Gastrocnemius medialis (tissue), 4 donors: ENCODE results near the gene TET2. TPM values are rescaled to one million over a fixed set of nuclear protein-coding genes. Genes with fewer than 3 reads are reported as not detected.

Source experiments
- ATAC-seq, 2 donors: fragments of 150-250 bp; one replicate each; pipeline ENCODE4 v1.9.1; 2016
- DNase-seq, 2 donors: peaks; one replicate each; pipeline ENCODE4 v3.0.0-alpha.2; 2019
- H3K27ac ChIP-seq, 4 donors: fragments of 200-600 bp; sonication (generic); 1 replicate in 1 of 4; 2 replicates in 3 of 4; pipeline ENCODE4 v1.5.1; 2016 to 2018; ENCODE audit warnings: mild to moderate bottlenecking in 2 of 4, moderate library complexity in 1 of 4
- H3K27me3 ChIP-seq, 3 donors: fragments of 200-600 bp; sonication (generic) in 2 of 3; 1 replicate in 1 of 3; 2 replicates in 2 of 3; pipeline versions ENCODE4 v1.5.1 to v1.6.0; 2016 to 2019; ENCODE audit warnings: mild to moderate bottlenecking in 1 of 3, moderate library complexity in 1 of 3
- H3K36me3 ChIP-seq, 2 donors: fragments of 200-600 bp; sonication (generic) in 1 of 2; one replicate each; pipeline ENCODE4 v1.5.1; 2017 to 2018
- H3K4me1 ChIP-seq, 2 donors: fragments of 200-600 bp; sonication (generic) in 1 of 2; one replicate each; pipeline ENCODE4 v1.5.1; 2016 to 2017; ENCODE audit warnings: mild to moderate bottlenecking in 2 of 2
- H3K4me3 ChIP-seq, 4 donors: fragments of 200-600 bp; sonication (generic) in 3 of 4; 1 replicate in 1 of 4; 2 replicates in 3 of 4; pipeline ENCODE4 v1.5.1; 2016 to 2019; ENCODE audit warnings: mild to moderate bottlenecking in 2 of 4
- H3K9me3 ChIP-seq, 3 donors: fragments of 200-600 bp; sonication (generic) in 2 of 3; 1 replicate in 1 of 3; 2 replicates in 2 of 3; pipeline ENCODE4 v1.5.1; 2016 to 2019
- CTCF ChIP-seq, 5 experiments: fragments of 450-650 bp in 3 of 5; fragments of 200-600 bp in 2 of 5; sonication (generic) in 2 of 5; IDR thresholded peaks in 4 of 5; conservative IDR thresholded peaks in 1 of 5; 1 replicate in 4 of 5; 2 replicates in 1 of 5; pipeline ENCODE4 v1.5.1; 2016 to 2019; ENCODE audit warnings: antibody characterized with exemption in 5 of 5, mild to moderate bottlenecking in 3 of 5, moderate library complexity in 3 of 5
- POLR2A ChIP-seq, 2 donors: fragments of 450-650 bp; IDR thresholded peaks; one replicate each; pipeline ENCODE4 v1.6.1; 2017; ENCODE audit warnings: antibody characterized with exemption in 2 of 2, mild to moderate bottlenecking in 2 of 2, moderate library complexity in 2 of 2
- in situ Hi-C, 4 donors: fragments of 200-750 bp; cut with MboI; loops; one replicate each; pipeline versions ENCODE4 v1.15.0 to v1.8.0; 2017; ENCODE audit warnings: low sequenced_read_pairs in 4 of 4
- intact Hi-C: fragments of 100-400 bp; cut with DNase I; formaldehyde crosslinking; loops from one replicate; pipeline ENCODE4 v1.15.1; 2023; ENCODE audit warnings: low total_unique reads
- total RNA-seq, 4 donors: library from RNA; depleted of rRNA; stranded (reverse); fragments of >200 nt; gene quantifications; one replicate each; pipeline versions ENCODE4 v1.1.0 to v1.2.3, GENCODE V29; 2016

Gene TET2
- total RNA-seq, 4 donors from 2014 or later = 12.9 to 18.0 (median 16.4) TPM

DNA sequence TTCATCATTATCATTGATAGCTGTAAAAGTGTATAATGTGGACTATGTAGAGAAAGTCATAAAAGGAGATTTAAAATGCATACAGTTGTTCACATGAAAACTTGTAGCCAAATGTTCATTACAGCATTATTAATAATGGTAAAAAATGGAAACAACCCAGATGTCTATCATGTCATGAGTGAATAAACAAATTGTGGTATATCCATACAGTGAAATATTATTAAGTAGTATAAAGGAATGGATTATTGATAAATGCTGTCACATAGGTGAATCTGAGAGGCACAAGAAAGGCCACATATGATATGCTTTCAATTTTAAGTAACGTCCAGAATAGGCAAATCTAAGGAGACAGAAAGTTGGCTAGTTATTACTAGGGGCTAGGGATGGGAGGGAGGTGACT is 7.1 kb downstream of the TET2 start:
- intact Hi-C loops = no loop called here
- Histone ChIP-seq H3K27me3 (no peaks in the 10 kb centered on the region), H3K36me3 (no peaks in the 10 kb centered on the region), H3K27ac (no peak overlapping the region), H3K4me1 (peaks cover 70 to 79% of the 10 kb centered on the region in 2 donors), H3K4me3 (no peak overlapping the region), H3K9me3 (no peaks in the 10 kb centered on the region)
- no peak for TF ChIP-seq CTCF (IDR thresholded peaks at IDR 0.05 in 4 of 5, conservative IDR thresholded peaks at IDR 0.05 in 1 of 5)
- TF ChIP-seq POLR2A (IDR thresholded peaks at IDR 0.05) = no peak
- DNase-seq = no peak
- no peak for ATAC-seq
- in situ Hi-C loops = no loop called here

- Histone ChIP-seq H3K4me3 (no peak overlapping the region), H3K9me3 (no peaks in the 10 kb centered on the region), H3K4me1 (peaks cover 62 to 72% of the 10 kb centered on the region in 2 donors), H3K27me3 (no peaks in the 10 kb centered on the region), H3K36me3 (no peaks in the 10 kb centered on the region), H3K27ac (no peak overlapping the region)
- intact Hi-C loops (no loop called here), in situ Hi-C loops (no loop called here)
- no peak for DNase-seq
- ATAC-seq = no peak
- TF ChIP-seq CTCF (IDR thresholded peaks at IDR 0.05 in 4 of 5, conservative IDR thresholded peaks at IDR 0.05 in 1 of 5) (no peak), POLR2A (IDR thresholded peaks at IDR 0.05) (no peak)
These were observed 7.9 kb downstream of the TET2 start for GRCh38 chr4:105154576-105154975.

GRCh38 chr4:105155426-105155825 is 8.8 kb downstream of the TET2 start:
- ATAC-seq (peak in 1 of 2 donors; percentile 22), DNase-seq (no peak)
- TF ChIP-seq POLR2A (IDR thresholded peaks at IDR 0.05) = no peak
- no peak for TF ChIP-seq CTCF (IDR thresholded peaks at IDR 0.05 in 4 of 5, conservative IDR thresholded peaks at IDR 0.05 in 1 of 5)
- Histone ChIP-seq H3K4me1 (peaks cover 53 to 65% of the 10 kb centered on the region in 2 donors), H3K27ac (no peak overlapping the region), H3K27me3 (no peaks in the 10 kb centered on the region), H3K9me3 (no peaks in the 10 kb centered on the region), H3K4me3 (no peak overlapping the region), H3K36me3 (no peaks in the 10 kb centered on the region)
- in situ Hi-C loops = no loop called here
- intact Hi-C loops = no loop called here

DNA sequence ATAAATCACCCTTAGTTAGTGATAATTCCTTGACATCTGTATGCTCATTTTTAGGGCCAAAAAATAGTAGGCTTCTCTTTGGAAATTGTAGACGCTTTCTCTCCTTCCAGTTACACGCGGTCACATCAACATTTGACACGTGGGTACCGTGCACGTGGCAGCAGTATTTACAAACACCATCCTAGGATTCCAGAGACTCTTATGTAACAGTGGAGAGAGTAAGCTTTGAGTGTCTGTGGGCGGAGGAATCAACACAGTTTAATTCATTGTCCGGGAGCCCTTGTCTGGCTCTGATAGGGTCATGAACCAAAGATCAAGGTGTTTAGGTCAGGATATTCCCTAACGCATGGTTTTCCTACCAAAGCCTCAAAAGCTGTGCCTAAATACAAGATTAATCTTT is 12.2 kb downstream of the TET2 start:
- in situ Hi-C loops (no loop called here), intact Hi-C loops (no loop called here)
- Histone ChIP-seq H3K4me1 (peaks cover 52 to 53% of the 10 kb centered on the region in 2 donors), H3K9me3 (no peaks in the 10 kb centered on the region), H3K27ac (no peak overlapping the region), H3K36me3 (no peaks in the 10 kb centered on the region), H3K4me3 (no peak overlapping the region), H3K27me3 (no peaks in the 10 kb centered on the region)
- no peak for TF ChIP-seq POLR2A (IDR thresholded peaks at IDR 0.05)
- no peak for TF ChIP-seq CTCF (IDR thresholded peaks at IDR 0.05 in 4 of 5, conservative IDR thresholded peaks at IDR 0.05 in 1 of 5)
- DNase-seq (no peak), ATAC-seq (peak; percentile 72 to 82)

GRCh38 chr4:105162123-105162796 is 15.6 kb downstream of the TET2 start:
- DNase-seq = no peak
- Histone ChIP-seq H3K4me1 (peaks cover 27% of the 10 kb centered on the region in 2 donors), H3K4me3 (no peak overlapping the region), H3K36me3 (no peaks in the 10 kb centered on the region), H3K9me3 (no peaks in the 10 kb centered on the region), H3K27ac (no peak overlapping the region), H3K27me3 (no peaks in the 10 kb centered on the region)
- intact Hi-C loops (no loop called here), in situ Hi-C loops (no loop called here)
- TF ChIP-seq CTCF (IDR thresholded peaks at IDR 0.05 in 4 of 5, conservative IDR thresholded peaks at IDR 0.05 in 1 of 5) (no peak), POLR2A (IDR thresholded peaks at IDR 0.05) (no peak)
- peak in 1 of 2 donors; percentile 62 for ATAC-seq
